Activated CD8-positive, alpha-beta memory T cell treated with anti-CD3 and anti-CD28 coated beads for 1 hour (primary cell): ENCODE data around the gene POU2F1.

Experiments used
- DNase-seq, 2 donors: peaks; one replicate each; pipeline ENCODE4 v3.0.0-alpha.2; 2020; ENCODE audit warnings: low read depth in 1 of 2; ENCODE audit errors: extremely low read depth in 1 of 2

Gene POU2F1

GRCh38 chr1:167266965-167267364 is 46.3 kb downstream of the POU2F1 start:
- no peak for DNase-seq

GRCh38 chr1:167268347-167268787 is 47.7 kb downstream of the POU2F1 start:
- DNase-seq: no peak

GRCh38 chr1:167270349-167271092 is 49.8 kb downstream of the POU2F1 start:
- DNase-seq: no peak

GRCh38 chr1:167272369-167272957 is 51.8 kb downstream of the POU2F1 start:
- DNase-seq: no peak

GRCh38 chr1:167273027-167273800 is 52.5 kb downstream of the POU2F1 start:
- no peak for DNase-seq

GRCh38 chr1:167274061-167274460 is 53.4 kb downstream of the POU2F1 start:
- no peak for DNase-seq

- DNase-seq: no peak
Observed at GRCh38 chr1:167276969-167277368, 56.3 kb downstream of the POU2F1 start.

- no peak for DNase-seq
Observed at GRCh38 chr1:167278497-167278896, 57.8 kb downstream of the POU2F1 start.

GRCh38 chr1:167280912-167281311 is 60.2 kb downstream of the POU2F1 start:
- no peak for DNase-seq

- no peak for DNase-seq
Observed at GRCh38 chr1:167288390-167289074, 67.8 kb downstream of the POU2F1 start.

- DNase-seq: no peak
Observed at GRCh38 chr1:167289075-167289442, 68.4 kb downstream of the POU2F1 start.

GRCh38 chr1:167289966-167290365 is 69.3 kb downstream of the POU2F1 start:
- no peak for DNase-seq

- DNase-seq: no peak
Observed at GRCh38 chr1:167291539-167292185, 71.0 kb downstream of the POU2F1 start.

GRCh38 chr1:167292216-167292615 is 71.5 kb downstream of the POU2F1 start:
- DNase-seq: no peak

GRCh38 chr1:167293057-167293456 is 72.4 kb downstream of the POU2F1 start:
- no peak for DNase-seq

- DNase-seq: no peak
Observed at GRCh38 chr1:167294528-167294927, 73.8 kb downstream of the POU2F1 start.

- DNase-seq: no peak
Observed at GRCh38 chr1:167297222-167298214, 76.8 kb downstream of the POU2F1 start.

- DNase-seq: no peak
Observed at GRCh38 chr1:167298325-167298724, 77.6 kb downstream of the POU2F1 start.

GRCh38 chr1:167301355-167301754 is 80.7 kb downstream of the POU2F1 start:
- no peak for DNase-seq

- no peak for DNase-seq
Observed at GRCh38 chr1:167304165-167304564, 83.5 kb downstream of the POU2F1 start.
